NCI-H1092 treated with DMSO at 0.1 percent for 48 hours (cell line): ENCODE data around the gene ADAMTS10.
"Not testable (repeated sequence)": the region's sequence is repeated elsewhere in the genome, so short reads cannot be mapped to it uniquely, and the experiment has no call there.

Source experiments
- DNase-seq: peaks from one replicate; lab custom pipeline; 2025; lab: John Stamatoyannopoulos, UW

Gene ADAMTS10

DNA sequence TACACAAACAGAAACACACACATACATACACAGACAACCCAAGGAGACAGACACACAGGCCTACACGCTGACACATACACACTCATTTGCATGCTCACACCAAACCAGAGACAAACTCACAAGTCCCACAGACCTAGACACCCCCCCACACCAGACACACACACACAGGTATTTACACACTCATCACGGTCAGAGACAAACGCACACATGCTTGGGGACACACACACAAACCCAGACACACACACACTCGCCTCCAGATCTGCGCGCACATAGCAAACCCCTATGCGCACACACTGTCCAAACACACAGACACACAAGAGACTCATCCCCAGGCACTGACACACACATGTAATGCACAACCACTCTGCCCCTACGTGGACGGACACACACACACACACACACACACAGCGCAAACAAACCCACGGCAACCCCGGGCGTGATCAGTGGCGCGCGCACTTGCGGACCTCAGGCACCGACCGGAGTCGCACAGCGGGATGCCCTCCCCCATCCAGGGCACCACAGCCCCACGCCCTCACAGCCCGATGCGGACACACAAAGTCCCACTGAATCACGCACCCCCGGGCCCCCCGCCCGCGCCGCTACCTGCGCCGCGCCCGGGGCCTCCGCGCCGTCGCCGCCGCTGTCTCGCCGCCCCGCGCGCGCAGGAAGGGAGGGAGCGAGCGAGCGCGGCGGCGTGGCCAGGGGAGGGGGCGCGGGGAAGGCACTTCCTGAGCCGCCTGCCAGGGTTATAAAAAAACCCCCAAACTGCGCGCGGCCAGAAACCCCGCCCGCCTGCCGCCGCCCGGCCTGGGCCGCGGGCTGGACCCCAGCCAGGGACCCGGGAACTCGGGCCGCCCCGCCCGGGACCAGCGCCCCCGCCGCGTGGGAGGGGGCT is at the start of gene ADAMTS10:
TSS of gene ADAMTS10 (minus strand) at position 675 of the 895 bp plus-strand sequence. CDS start 5,005 bp downstream, outside the sequence.
- no peak for DNase-seq

GRCh38 chr19:8659905-8660304 is 49.4 kb upstream of the ADAMTS10 start:
- DNase-seq = no peak

GRCh38 chr19:8657869-8658268 is 47.4 kb upstream of the ADAMTS10 start:
- no peak for DNase-seq

DNA sequence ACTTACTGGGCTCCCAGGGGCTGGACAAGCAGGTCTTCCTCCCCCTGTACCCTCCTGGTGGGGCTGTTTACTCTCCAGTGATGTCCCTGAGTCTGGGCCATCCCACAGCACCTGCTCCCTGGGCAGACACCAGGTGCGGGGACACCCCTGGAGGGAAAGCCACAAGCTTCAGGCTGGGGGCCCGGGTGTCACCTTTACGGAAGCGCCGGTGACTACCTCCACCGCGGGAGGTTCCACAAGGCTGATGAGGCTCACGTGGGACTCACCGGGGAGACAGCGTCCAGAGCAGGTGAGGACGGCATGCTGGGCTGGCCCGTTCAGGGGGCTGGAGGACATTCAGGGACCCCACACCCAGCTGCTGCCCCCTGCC is 44.8 kb upstream of the ADAMTS10 start:
- DNase-seq = no peak

GRCh38 chr19:8654591-8655339 is 44.2 kb upstream of the ADAMTS10 start:
- peak; percentile 23 for DNase-seq

DNA sequence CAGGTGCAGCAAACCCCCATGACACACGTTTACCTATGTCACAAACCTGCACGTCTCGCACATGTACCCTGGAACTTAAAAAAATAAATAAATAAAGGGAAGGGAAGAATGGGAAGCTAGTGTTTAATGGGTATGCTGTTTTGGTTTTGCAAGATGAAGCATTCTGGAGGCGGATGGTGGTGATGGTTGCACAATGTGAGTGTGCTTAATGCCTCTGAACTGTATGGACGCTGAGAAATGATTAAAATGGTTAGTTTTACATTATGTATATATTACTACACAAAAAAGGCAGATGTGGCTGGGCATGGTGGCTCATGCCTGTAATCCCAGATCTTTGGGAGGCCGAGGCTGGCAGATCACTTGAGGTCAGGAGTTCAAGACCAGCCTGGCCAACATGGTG is 37.7 kb upstream of the ADAMTS10 start:
- no peak for DNase-seq

DNA sequence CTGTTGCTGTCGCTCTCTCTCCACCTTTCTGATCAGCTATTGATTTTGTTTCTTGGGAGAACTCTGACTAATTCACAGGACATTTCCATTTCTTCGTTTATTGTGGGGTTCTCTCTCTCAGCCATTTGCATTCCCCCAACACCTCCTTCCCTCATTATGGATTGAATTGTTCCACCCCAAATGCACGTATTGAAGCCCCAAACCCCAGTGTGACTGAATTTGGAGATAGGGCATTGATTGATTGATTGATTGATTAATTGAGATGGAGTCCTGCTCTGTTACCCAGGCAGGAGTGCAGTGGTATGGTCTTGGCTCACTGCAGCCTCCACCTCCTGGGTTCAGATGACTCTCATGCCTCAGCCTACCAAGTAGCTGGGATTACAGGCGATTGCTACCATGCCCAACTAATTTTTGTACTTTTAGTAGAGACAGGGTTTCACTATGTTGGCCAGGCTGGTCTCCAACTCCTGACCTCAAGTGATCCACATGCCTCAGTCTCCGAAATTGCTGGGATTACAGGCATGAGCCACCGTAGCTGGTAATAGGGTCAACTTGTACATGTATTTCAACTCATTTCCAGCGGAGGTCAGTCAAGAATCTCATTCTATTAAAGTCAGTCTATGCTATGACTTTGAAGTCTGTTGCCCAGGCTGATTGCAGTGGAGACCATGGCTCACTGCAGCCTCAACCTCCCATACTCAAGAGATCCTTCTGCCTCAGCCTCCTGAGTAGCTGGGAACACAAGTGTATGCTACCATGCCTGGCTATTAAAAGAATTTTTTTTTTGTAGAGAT is 33.5 kb upstream of the ADAMTS10 start:
- no peak for DNase-seq

GRCh38 chr19:8642561-8642960 is 32.0 kb upstream of the ADAMTS10 start:
- DNase-seq = no peak

GRCh38 chr19:8641908-8642547 is 31.5 kb upstream of the ADAMTS10 start:
- no peak for DNase-seq

GRCh38 chr19:8641221-8641907 is 30.8 kb upstream of the ADAMTS10 start:
- no peak for DNase-seq

DNA sequence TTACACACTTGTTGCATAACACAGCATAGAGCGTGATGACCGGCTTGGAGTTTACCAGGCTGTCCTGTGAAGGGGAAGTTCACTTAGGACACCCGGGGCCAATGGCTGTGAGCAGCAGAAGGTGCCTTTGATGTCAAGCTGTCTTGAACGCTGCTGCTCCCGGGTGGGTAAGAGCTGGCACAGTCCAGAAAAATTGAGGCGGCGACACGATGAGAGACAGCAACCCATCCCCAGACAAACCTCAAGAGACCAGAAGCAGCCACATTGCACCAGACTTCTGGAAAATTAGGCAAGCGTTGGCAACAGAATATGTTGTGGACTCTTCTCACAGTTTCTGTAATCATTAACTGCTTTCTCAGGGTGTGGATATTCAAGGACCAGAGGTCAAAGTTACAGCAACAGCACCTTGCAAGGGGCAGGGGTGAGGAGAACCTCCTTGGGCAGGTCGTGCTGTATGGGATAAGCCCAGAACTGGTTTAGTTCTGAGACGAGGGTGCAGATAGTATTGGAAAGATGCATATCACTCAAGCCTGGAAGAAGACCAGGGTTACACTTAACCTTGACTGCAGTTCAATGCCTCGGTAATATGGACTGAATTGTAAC is 30.0 kb upstream of the ADAMTS10 start:
- no peak for DNase-seq

GRCh38 chr19:8639821-8640401 is 29.4 kb upstream of the ADAMTS10 start:
- DNase-seq = no peak

DNA sequence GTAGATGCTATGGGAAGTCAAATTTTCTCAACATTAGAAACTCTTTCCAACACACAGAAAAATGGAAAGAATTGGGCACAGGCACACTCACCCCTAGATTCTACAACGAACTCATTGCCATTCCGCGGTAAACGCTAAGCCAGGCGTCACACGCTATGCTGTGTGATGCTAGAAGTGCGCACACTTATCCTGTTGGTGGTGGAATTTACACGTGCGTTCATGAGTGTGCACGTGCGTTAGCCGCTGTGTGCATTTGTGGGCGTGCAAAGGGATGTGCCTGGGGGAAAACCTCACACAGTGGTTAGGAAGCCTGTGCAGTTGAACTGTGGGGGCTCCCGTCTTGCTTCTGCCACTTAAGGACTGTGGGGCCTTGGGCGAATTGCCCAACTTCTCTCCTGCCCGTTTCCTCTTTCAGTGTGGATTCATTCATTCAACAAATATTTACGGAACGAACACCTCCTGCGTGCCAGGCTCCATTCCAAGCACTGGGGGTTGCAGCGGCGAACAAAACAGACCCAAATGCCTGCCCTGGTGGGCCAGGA is 27.6 kb upstream of the ADAMTS10 start:
- no peak for DNase-seq

- not testable (repeated sequence) for DNase-seq
Observed at GRCh38 chr19:8637070-8637469, 26.6 kb upstream of the ADAMTS10 start.

DNA sequence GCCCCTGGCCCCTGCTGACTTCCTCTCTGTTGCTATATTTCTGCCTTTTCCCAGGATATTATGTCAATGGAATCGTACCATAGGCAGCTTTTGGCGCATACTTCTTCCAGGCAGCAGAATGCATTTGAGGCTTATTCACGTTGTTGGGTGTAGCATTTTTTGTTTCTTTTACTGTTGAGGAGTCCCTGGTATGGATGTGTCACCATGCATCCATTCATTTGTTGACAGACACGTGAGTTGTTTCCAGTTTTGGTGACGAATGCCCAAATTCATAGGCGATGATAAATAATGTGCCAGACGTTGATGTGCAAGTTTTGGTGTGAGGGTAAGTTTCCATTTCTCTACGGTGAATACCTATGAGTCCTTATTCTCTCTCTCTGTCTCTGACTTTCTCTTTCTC is 24.9 kb upstream of the ADAMTS10 start:
- DNase-seq = no peak

GRCh38 chr19:8631425-8631819 is 20.9 kb upstream of the ADAMTS10 start:
- no peak for DNase-seq

DNA sequence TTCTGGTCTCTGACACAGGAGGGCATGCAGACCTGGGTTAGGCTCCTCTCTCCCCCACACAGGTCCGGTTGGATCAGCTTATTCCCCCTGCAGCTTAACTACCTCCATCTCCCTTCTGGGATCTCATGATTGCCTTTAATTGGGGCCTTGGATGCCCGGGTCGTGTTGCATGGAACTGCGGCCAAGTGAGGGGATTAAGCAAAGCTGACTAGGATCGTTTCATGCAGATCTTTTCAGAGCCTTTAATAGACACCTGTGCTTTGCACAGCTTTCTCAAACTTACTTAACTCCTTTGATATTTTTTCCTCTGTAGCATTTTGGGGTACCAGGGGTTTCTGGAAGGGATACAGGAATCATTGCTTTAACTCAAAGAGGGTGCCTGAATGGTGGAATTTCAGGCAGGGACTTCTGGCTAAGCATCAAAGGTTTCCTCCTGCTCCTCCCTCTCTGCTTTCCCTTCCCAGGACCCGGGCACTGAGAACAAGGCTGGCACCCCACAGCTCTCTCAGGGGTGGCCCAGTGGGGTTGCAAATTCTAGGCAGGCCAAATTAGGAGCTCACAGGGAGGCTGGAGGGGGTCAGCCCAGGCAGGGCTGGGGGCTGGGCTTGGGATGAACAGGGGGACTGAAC is 20.4 kb upstream of the ADAMTS10 start:
- no peak for DNase-seq

DNA sequence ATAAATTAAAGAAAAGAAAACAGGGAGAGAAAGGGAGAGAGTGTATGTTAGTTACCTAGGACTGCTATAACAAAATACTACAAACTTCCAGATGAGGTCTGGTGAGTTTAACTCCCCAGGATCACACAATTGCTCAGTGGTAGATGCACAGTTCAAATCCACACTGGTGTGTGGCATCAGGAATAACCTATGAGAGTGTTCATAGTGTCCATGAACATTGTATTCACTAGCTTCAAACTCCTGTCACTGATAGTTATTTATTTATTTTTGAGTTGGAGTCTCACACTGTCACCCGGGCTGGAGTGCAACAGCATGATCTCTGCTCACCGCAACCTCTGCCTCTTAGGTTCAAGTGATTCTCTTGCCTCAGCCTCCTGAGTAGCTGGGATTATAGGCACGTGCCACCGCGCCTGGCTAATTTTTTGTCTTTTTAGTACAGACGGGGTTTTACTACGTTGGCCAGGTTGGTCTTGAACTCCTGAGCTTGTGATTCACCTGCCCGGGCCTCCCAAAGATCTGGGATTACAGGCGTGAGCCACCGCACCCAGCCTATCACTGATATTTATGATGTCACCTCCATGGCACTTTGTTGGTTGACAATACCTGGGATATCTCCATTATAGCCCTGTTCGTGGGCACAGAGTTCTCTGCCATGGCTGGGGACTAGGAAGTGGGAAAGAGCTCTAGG is 19.6 kb upstream of the ADAMTS10 start, which contains the start of gene NFILZ:
TSS of gene NFILZ (plus strand) at position 638 of the 688 bp plus-strand sequence. CDS start 46,133 bp downstream, outside the sequence.
- DNase-seq = no peak

GRCh38 chr19:8629184-8629583 is 18.7 kb upstream of the ADAMTS10 start:
- no peak for DNase-seq
